Measurements from ENCODE around the gene ADGRB3.

The ADGRB3 gene

GRCh38 chr6:68652117-68652536, 17.0 kb downstream of the ADGRB3 start:
- in situ Hi-C loops (cut with MboI; ENCODE audit: low pct_unique_long_range_greater_than_20kb, low sequenced_read_pairs, unreplicated experiment), result no loop called here
- DNase-seq (ENCODE audit: low spot score), result no peak
- TF ChIP-seq CTCF (IDR thresholded peaks at IDR 0.05; ENCODE audit: extremely low read depth, insufficient read depth, missing control alignments), result no peak

- no peak for DNase-seq (ENCODE audit: low spot score)
- no peak for TF ChIP-seq CTCF (IDR thresholded peaks at IDR 0.05; ENCODE audit: extremely low read depth, insufficient read depth, missing control alignments)
- in situ Hi-C loops (cut with MboI; ENCODE audit: low pct_unique_long_range_greater_than_20kb, low sequenced_read_pairs, unreplicated experiment), result no loop called here
Observed at GRCh38 chr6:68653074-68653705, 18.1 kb downstream of the ADGRB3 start.

GRCh38 chr6:68653706-68654089, 18.6 kb downstream of the ADGRB3 start:
- in situ Hi-C loops (cut with MboI; ENCODE audit: low pct_unique_long_range_greater_than_20kb, low sequenced_read_pairs, unreplicated experiment), result no loop called here
- no peak for DNase-seq (ENCODE audit: low spot score)
- TF ChIP-seq CTCF (IDR thresholded peaks at IDR 0.05; ENCODE audit: extremely low read depth, insufficient read depth, missing control alignments), result no peak

GRCh38 chr6:68654134-68654533, 19.1 kb downstream of the ADGRB3 start:
- no peak for TF ChIP-seq CTCF (IDR thresholded peaks at IDR 0.05; ENCODE audit: extremely low read depth, insufficient read depth, missing control alignments)
- no peak for DNase-seq (ENCODE audit: low spot score)
- in situ Hi-C loops (cut with MboI; ENCODE audit: low pct_unique_long_range_greater_than_20kb, low sequenced_read_pairs, unreplicated experiment), result no loop called here

- TF ChIP-seq CTCF (IDR thresholded peaks at IDR 0.05; ENCODE audit: extremely low read depth, insufficient read depth, missing control alignments), result no peak
- DNase-seq (ENCODE audit: low spot score), result no peak
- in situ Hi-C loops (cut with MboI; ENCODE audit: low pct_unique_long_range_greater_than_20kb, low sequenced_read_pairs, unreplicated experiment), result no loop called here
Observed at GRCh38 chr6:68655028-68655427, 19.9 kb downstream of the ADGRB3 start.

- no peak for DNase-seq (ENCODE audit: low spot score)
- in situ Hi-C loops (cut with MboI; ENCODE audit: low pct_unique_long_range_greater_than_20kb, low sequenced_read_pairs, unreplicated experiment), result no loop called here
- TF ChIP-seq CTCF (IDR thresholded peaks at IDR 0.05; ENCODE audit: extremely low read depth, insufficient read depth, missing control alignments), result no peak
Observed at GRCh38 chr6:68657374-68658139, 22.5 kb downstream of the ADGRB3 start.

Measured in GM13977 (cell line).